NCI-H2196 treated with DMSO at 0.1 percent for 48 hours (cell line): Measurements from ENCODE around the gene CAMK1.
"Not testable (repeated sequence)": the region's sequence is repeated elsewhere in the genome, so short reads cannot be mapped to it uniquely, and the experiment has no call there.

Experiments used
- DNase-seq: peaks from one replicate; lab custom pipeline; 2025; ENCODE audit not compliant: unreplicated experiment; lab: John Stamatoyannopoulos, UW

The CAMK1 gene

GRCh38 chr3:9776896-9777693, 7.3 kb upstream of the CAMK1 start:
- DNase-seq: no peak

GRCh38 chr3:9771007-9771406, 1.3 kb upstream of the CAMK1 start:
- not testable (repeated sequence) for DNase-seq

GRCh38 chr3:9770276-9770812, 597 bp upstream of the CAMK1 start:
- peak; percentile 9 for DNase-seq

- DNase-seq: no peak
Observed at GRCh38 chr3:9769012-9769411, 735 bp downstream of the CAMK1 start.

- no peak for DNase-seq
Observed at GRCh38 chr3:9768141-9768775, 1.5 kb downstream of the CAMK1 start.

GRCh38 chr3:9767418-9767817, 2.3 kb downstream of the CAMK1 start:
- DNase-seq: no peak

- no peak for DNase-seq
Observed at GRCh38 chr3:9765865-9766264, 3.9 kb downstream of the CAMK1 start.

- no peak for DNase-seq
Observed at GRCh38 chr3:9762871-9763270, 6.9 kb downstream of the CAMK1 start.

- no peak for DNase-seq
Observed at GRCh38 chr3:9761919-9762318, 7.8 kb downstream of the CAMK1 start.

GRCh38 chr3:9760779-9761505, 8.8 kb downstream of the CAMK1 start:
- DNase-seq: no peak

GRCh38 chr3:9757427-9757826, 12.3 kb downstream of the CAMK1 start:
- DNase-seq: no peak

GRCh38 chr3:9754678-9755077, 15.1 kb downstream of the CAMK1 start:
- no peak for DNase-seq

- DNase-seq: no peak
Observed at GRCh38 chr3:9750556-9751411, 19.0 kb downstream of the CAMK1 start.

GRCh38 chr3:9749645-9750555, 19.8 kb downstream of the CAMK1 start, which contains the start of gene OGG1:
TSS of gene OGG1 (plus strand) at chr3:9749952. CDS start at chr3:9750287, 335 bp downstream.
- peak; percentile 86 for DNase-seq

GRCh38 chr3:9749296-9749644, 20.5 kb downstream of the CAMK1 start:
- DNase-seq: no peak

GRCh38 chr3:9748031-9748430, 21.7 kb downstream of the CAMK1 start:
- no peak for DNase-seq

- no peak for DNase-seq
Observed at GRCh38 chr3:9747267-9747666, 22.5 kb downstream of the CAMK1 start.

- DNase-seq: no peak
Observed at GRCh38 chr3:9746330-9746729, 23.4 kb downstream of the CAMK1 start.

GRCh38 chr3:9745521-9745920, 24.2 kb downstream of the CAMK1 start:
- DNase-seq: no peak

GRCh38 chr3:9744162-9744561, 25.6 kb downstream of the CAMK1 start:
- DNase-seq: no peak
